ENCODE data around the gene FGF3. TPM values are rescaled to one million over a fixed set of nuclear protein-coding genes. Genes with fewer than 3 reads are reported as not detected.
A peak's percentile ranks its signal among the peaks of the same experiment; 100 is the strongest.

The FGF3 gene
- total RNA-seq, 5 donors from 2014 or later (not counting 1 experiment from before 2014, with no cell fraction given) = not detected

GRCh38 chr11:69860796-69861445 is 41.7 kb upstream of the FGF3 start:
- 90% methylated on average over 2 of the region's 9 CpGs for WGBS (ENCODE audit: insufficient coverage)
- CTCF ChIA-PET = no interaction called here
- H3K4me3 Mint-ChIP-seq = no peak overlapping the region
- no peaks in the 10 kb centered on the region for H3K9me3 Mint-ChIP-seq
- Histone ChIP-seq H3K9me3 (no peaks in the 10 kb centered on the region), H3K4me3 (ENCODE audit: control insufficient read depth in 1 of 2, extremely low read depth in 1 of 2, low read length in 1 of 2) (no peak overlapping the region), H3K36me3 (ENCODE audit: control insufficient read depth in 2 of 2, extremely low read depth in 1 of 2, insufficient read depth in 1 of 2, low read length in 1 of 2) (no peaks in the 10 kb centered on the region), H3K27ac (ENCODE audit: low read length) (no peak overlapping the region), H3K4me1 (ENCODE audit: control insufficient read depth in 1 of 2, extremely low read depth in 1 of 2, insufficient read depth in 2 of 2, low read length in 2 of 2) (no peaks in the 10 kb centered on the region), H3K27me3 (replicated peaks in 1 of 2; ENCODE audit: control insufficient read depth in 2 of 2, extremely low read depth in 1 of 2, insufficient read depth in 2 of 2, low read length in 1 of 2) (peaks cover 0 to 58% of the 10 kb centered on the region in 2 experiments)
- H3K36me3 Mint-ChIP-seq = no peaks in the 10 kb centered on the region
- no peaks in the 10 kb centered on the region for H3K4me1 Mint-ChIP-seq
- peaks cover 34 to 57% of the 10 kb centered on the region in 2 donors for H3K27me3 Mint-ChIP-seq
- DNase-seq = peak in 1 of 35 experiments; percentile 2
- H3K27ac Mint-ChIP-seq = no peak overlapping the region
- POLR2A ChIA-PET = no interaction called here
- ATAC-seq (replicated peaks in 1 of 4) = no peak

GRCh38 chr11:69860244-69860643 is 41.0 kb upstream of the FGF3 start:
- Mint-ChIP-seq H3K27me3 (peaks cover 34 to 55% of the 10 kb centered on the region in 2 donors), H3K36me3 (no peaks in the 10 kb centered on the region), H3K27ac (no peak overlapping the region), H3K4me3 (no peak overlapping the region), H3K9me3 (no peaks in the 10 kb centered on the region), H3K4me1 (no peaks in the 10 kb centered on the region)
- ChIA-PET POLR2A (no interaction called here), CTCF (no interaction called here)
- no peaks in the 10 kb centered on the region for H3K36me3 ChIP-seq (ENCODE audit: control insufficient read depth in 2 of 2, extremely low read depth in 1 of 2, insufficient read depth in 1 of 2, low read length in 1 of 2)
- no peak overlapping the region for H3K4me3 ChIP-seq (ENCODE audit: control insufficient read depth in 1 of 2, extremely low read depth in 1 of 2, low read length in 1 of 2)
- DNase-seq (no peak), ATAC-seq (replicated peaks in 1 of 4) (no peak)
- peaks cover 0 to 52% of the 10 kb centered on the region in 2 experiments for H3K27me3 ChIP-seq (replicated peaks in 1 of 2; ENCODE audit: control insufficient read depth in 2 of 2, extremely low read depth in 1 of 2, insufficient read depth in 2 of 2, low read length in 1 of 2)
- no peaks in the 10 kb centered on the region for H3K4me1 ChIP-seq (ENCODE audit: control insufficient read depth in 1 of 2, extremely low read depth in 1 of 2, insufficient read depth in 2 of 2, low read length in 2 of 2)
- H3K27ac ChIP-seq (ENCODE audit: low read length) = no peak overlapping the region
- no CpG with 5 or more reads among the region's 5 CpGs for WGBS (ENCODE audit: insufficient coverage)
- no peaks in the 10 kb centered on the region for H3K9me3 ChIP-seq

GRCh38 chr11:69859275-69859934 is 40.2 kb upstream of the FGF3 start:
- Mint-ChIP-seq H3K27me3 (peaks cover 30 to 53% of the 10 kb centered on the region in 2 donors), H3K36me3 (no peaks in the 10 kb centered on the region), H3K9me3 (no peaks in the 10 kb centered on the region), H3K27ac (no peak overlapping the region), H3K4me1 (no peaks in the 10 kb centered on the region), H3K4me3 (no peak overlapping the region)
- CTCF ChIA-PET = no interaction called here
- Histone ChIP-seq H3K9me3 (no peaks in the 10 kb centered on the region), H3K27ac (ENCODE audit: low read length) (no peak overlapping the region), H3K4me3 (ENCODE audit: control insufficient read depth in 1 of 2, extremely low read depth in 1 of 2, low read length in 1 of 2) (no peak overlapping the region), H3K27me3 (replicated peaks in 1 of 2; ENCODE audit: control insufficient read depth in 2 of 2, extremely low read depth in 1 of 2, insufficient read depth in 2 of 2, low read length in 1 of 2) (peaks cover 0 to 48% of the 10 kb centered on the region in 2 experiments), H3K4me1 (ENCODE audit: control insufficient read depth in 1 of 2, extremely low read depth in 1 of 2, insufficient read depth in 2 of 2, low read length in 2 of 2) (no peaks in the 10 kb centered on the region), H3K36me3 (ENCODE audit: control insufficient read depth in 2 of 2, extremely low read depth in 1 of 2, insufficient read depth in 1 of 2, low read length in 1 of 2) (no peaks in the 10 kb centered on the region)
- POLR2A ChIA-PET = no interaction called here
- 20% methylated on average over 1 of the region's 12 CpGs for WGBS (ENCODE audit: insufficient coverage)
- DNase-seq = peak in 1 of 35 experiments; percentile 1
- no peak for ATAC-seq (replicated peaks in 1 of 4)

- H3K36me3 ChIP-seq (ENCODE audit: control insufficient read depth in 2 of 2, extremely low read depth in 1 of 2, insufficient read depth in 1 of 2, low read length in 1 of 2) = no peaks in the 10 kb centered on the region
- ATAC-seq (replicated peaks in 1 of 4) (no peak), DNase-seq (no peak)
- Mint-ChIP-seq H3K27ac (no peak overlapping the region), H3K4me3 (no peak overlapping the region), H3K36me3 (no peaks in the 10 kb centered on the region), H3K27me3 (peaks cover 27 to 43% of the 10 kb centered on the region in 2 donors), H3K9me3 (peaks cover 0 to 9% (median 8%) of the 10 kb centered on the region in 3 donors), H3K4me1 (no peaks in the 10 kb centered on the region)
- no peak overlapping the region for H3K4me3 ChIP-seq (ENCODE audit: control insufficient read depth in 1 of 2, extremely low read depth in 1 of 2, low read length in 1 of 2)
- peaks cover 2% of the 10 kb centered on the region for H3K9me3 ChIP-seq
- no CpG with 5 or more reads among the region's 3 CpGs for WGBS (ENCODE audit: insufficient coverage)
- no peaks in the 10 kb centered on the region for H3K4me1 ChIP-seq (ENCODE audit: control insufficient read depth in 1 of 2, extremely low read depth in 1 of 2, insufficient read depth in 2 of 2, low read length in 2 of 2)
- POLR2A ChIA-PET = no interaction called here
- H3K27ac ChIP-seq (ENCODE audit: low read length) = no peak overlapping the region
- CTCF ChIA-PET = no interaction called here
- peaks cover 3 to 24% of the 10 kb centered on the region in 2 experiments for H3K27me3 ChIP-seq (replicated peaks in 1 of 2; ENCODE audit: control insufficient read depth in 2 of 2, extremely low read depth in 1 of 2, insufficient read depth in 2 of 2, low read length in 1 of 2)
These were observed 36.2 kb upstream of the FGF3 start for GRCh38 chr11:69855421-69855820.

- Mint-ChIP-seq H3K4me1 (no peaks in the 10 kb centered on the region), H3K36me3 (no peaks in the 10 kb centered on the region), H3K9me3 (peaks cover 0 to 9% (median 8%) of the 10 kb centered on the region in 3 donors), H3K27ac (no peak overlapping the region), H3K27me3 (peaks cover 23 to 41% of the 10 kb centered on the region in 2 donors), H3K4me3 (no peak overlapping the region)
- no CpG with 5 or more reads among the region's 2 CpGs for WGBS (ENCODE audit: insufficient coverage)
- Histone ChIP-seq H3K27ac (ENCODE audit: low read length) (no peak overlapping the region), H3K9me3 (peaks cover 2% of the 10 kb centered on the region), H3K36me3 (ENCODE audit: control insufficient read depth in 2 of 2, extremely low read depth in 1 of 2, insufficient read depth in 1 of 2, low read length in 1 of 2) (no peaks in the 10 kb centered on the region), H3K4me1 (ENCODE audit: control insufficient read depth in 1 of 2, extremely low read depth in 1 of 2, insufficient read depth in 2 of 2, low read length in 2 of 2) (no peaks in the 10 kb centered on the region), H3K27me3 (replicated peaks in 1 of 2; ENCODE audit: control insufficient read depth in 2 of 2, extremely low read depth in 1 of 2, insufficient read depth in 2 of 2, low read length in 1 of 2) (peaks cover 3 to 23% of the 10 kb centered on the region in 2 experiments), H3K4me3 (ENCODE audit: control insufficient read depth in 1 of 2, extremely low read depth in 1 of 2, low read length in 1 of 2) (no peak overlapping the region)
- DNase-seq (no peak), ATAC-seq (replicated peaks in 1 of 4) (no peak)
- ChIA-PET POLR2A (interaction anchor here in 1 of 2 donors (0.6 kb wide), 1 partner anchor 47 kb away, joined by 9 read pairs; no protein-coding TSS in a partner anchor), CTCF (no interaction called here)
These were observed 35.5 kb upstream of the FGF3 start for GRCh38 chr11:69854713-69855112.

- H3K27me3 Mint-ChIP-seq = peaks cover 18 to 31% of the 10 kb centered on the region in 2 donors
- H3K4me1 ChIP-seq (ENCODE audit: control insufficient read depth in 1 of 2, extremely low read depth in 1 of 2, insufficient read depth in 2 of 2, low read length in 2 of 2) = no peaks in the 10 kb centered on the region
- DNase-seq (no peak), ATAC-seq (replicated peaks in 1 of 4) (no peak)
- ChIA-PET CTCF (no interaction called here), POLR2A (no interaction called here)
- no peaks in the 10 kb centered on the region for H3K4me1 Mint-ChIP-seq
- no peak overlapping the region for H3K4me3 ChIP-seq (ENCODE audit: control insufficient read depth in 1 of 2, extremely low read depth in 1 of 2, low read length in 1 of 2)
- H3K4me3 Mint-ChIP-seq = no peak overlapping the region
- peaks cover 2% of the 10 kb centered on the region for H3K9me3 ChIP-seq
- H3K36me3 Mint-ChIP-seq = no peaks in the 10 kb centered on the region
- peaks cover 3 to 20% of the 10 kb centered on the region in 2 experiments for H3K27me3 ChIP-seq (replicated peaks in 1 of 2; ENCODE audit: control insufficient read depth in 2 of 2, extremely low read depth in 1 of 2, insufficient read depth in 2 of 2, low read length in 1 of 2)
- no peak overlapping the region for H3K27ac ChIP-seq (ENCODE audit: low read length)
- peaks cover 0 to 9% (median 8%) of the 10 kb centered on the region in 3 donors for H3K9me3 Mint-ChIP-seq
- H3K27ac Mint-ChIP-seq = no peak overlapping the region
- H3K36me3 ChIP-seq (ENCODE audit: control insufficient read depth in 2 of 2, extremely low read depth in 1 of 2, insufficient read depth in 1 of 2, low read length in 1 of 2) = no peaks in the 10 kb centered on the region
- 55% methylated on average over 2 of the region's 2 CpGs for WGBS (ENCODE audit: insufficient coverage)
These were observed 32.8 kb upstream of the FGF3 start for GRCh38 chr11:69852056-69852455.

Measured in T-cell (primary cell).